HCT116 (cell line): ENCODE data around the gene HAO1. TPM values are rescaled to one million over a fixed set of nuclear protein-coding genes. Genes with fewer than 3 reads are reported as not detected.

Experiments
- ATAC-seq: fragments of 200-7000 bp; cut with Tn5 transposase; 2 replicates; pipeline ENCODE4 v1.9.1; 2020; ENCODE audit warnings: mild to moderate bottlenecking, moderate library complexity
- BruUV-seq: library from RNA; stranded (reverse); fragments of 400-500 nt; replicated peaks from 2 replicates; lab custom pipeline; 2021; lab: Mats Ljungman, UMichigan
- CTCF ChIA-PET: fragments of 300-600 bp; sonication (Branson Sonifier 250); formaldehyde crosslinking; loops from one replicate; lab custom pipeline; 2021; ENCODE audit warnings: antibody characterized with exemption; lab: Charles Lee
- POLR2A ChIA-PET: fragments of 300-600, 350-600 bp; sonication (Branson Sonifier 250); formaldehyde crosslinking; loops from one replicate; lab custom pipeline; 2021; ENCODE audit warnings: antibody characterized with exemption; lab: Charles Lee
- RAD21 ChIA-PET, 2 experiments: fragments of 300-600 bp; sonication (Branson Sonifier 250); formaldehyde crosslinking; loops; one replicate each; lab custom pipeline; 2023; ENCODE audit warnings: low total read pairs in 2 of 2; ENCODE audit not compliant: uncharacterized antibody in 2 of 2, unreplicated experiment in 2 of 2, low non-redundant PET in 1 of 2; lab: Charles Lee
- DNase-seq: peaks from one replicate; pipeline ENCODE4 v3.0.0-alpha.2; 2010; ENCODE audit warnings: low read depth, low spot score
- H2AFZ ChIP-seq: fragments of 200-600 bp; shearing (Covaris generic), sonication (generic); 2 replicates; pipeline ENCODE4 v1.6.1; 2017; ENCODE audit warnings: low read depth, mixed run types, mixed read lengths, antibody characterized with exemption, low read length; ENCODE audit not compliant: poor library complexity, severe bottlenecking
- H3K27ac ChIP-seq: 2 replicates; pipeline ENCODE4 v1.5.1; 2012; ENCODE audit warnings: low read depth, low read length
- H3K27me3 ChIP-seq: fragments of 200-600 bp; sonication (generic); 2 replicates; pipeline ENCODE4 v1.6.1; 2016; ENCODE audit warnings: mixed run types, low read length, mixed read lengths; ENCODE audit not compliant: insufficient read depth
- H3K36me3 ChIP-seq, 2 experiments: fragments of 200-500 bp in 1 of 2; fragments of 200-600 bp in 1 of 2; sonication (Bioruptor generic) in 1 of 2; sonication (generic) in 1 of 2; 2 replicates each; pipeline versions ENCODE4 v1.5.1 to v1.6.1; 2014 to 2016; ENCODE audit warnings: low read length in 2 of 2, inconsistent platforms in 1 of 2, mixed read lengths in 1 of 2, mixed run types in 1 of 2; ENCODE audit not compliant: insufficient read depth in 2 of 2, control insufficient read depth in 1 of 2
- H3K4me1 ChIP-seq, 2 experiments: fragments of 200-600 bp in 1 of 2; sonication (generic) in 1 of 2; 2 replicates each; pipeline versions ENCODE4 v1.5.1 to v1.6.1; 2012 to 2017; ENCODE audit warnings: low read length in 2 of 2, inconsistent platforms in 1 of 2, mild to moderate bottlenecking in 1 of 2, mixed read lengths in 1 of 2, mixed run types in 1 of 2, moderate library complexity in 1 of 2; ENCODE audit not compliant: insufficient read depth in 2 of 2, control insufficient read depth in 1 of 2
- H3K4me2 ChIP-seq: fragments of 200-600 bp; sonication (generic); 2 replicates; pipeline ENCODE4 v1.6.1; 2017; ENCODE audit warnings: mixed run types, low read length, mixed read lengths
- H3K4me3 ChIP-seq, 2 experiments: fragments of 200-600 bp in 1 of 2; sonication (generic) in 1 of 2; replicated peaks in 1 of 2; 2 replicates each; pipeline ENCODE4 v1.5.1; 2011 to 2016; ENCODE audit warnings: low read length in 2 of 2, control low read depth in 1 of 2, low read depth in 1 of 2, mild to moderate bottlenecking in 1 of 2, mixed read lengths in 1 of 2, mixed run types in 1 of 2
- H3K79me2 ChIP-seq: fragments of 200-600 bp; sonication (generic); 2 replicates; pipeline ENCODE4 v1.6.1; 2017; ENCODE audit warnings: mild to moderate bottlenecking, mixed run types, low read length, moderate library complexity, mixed read lengths; ENCODE audit not compliant: insufficient read depth
- H3K9ac ChIP-seq: fragments of 200-600 bp; sonication (generic); 2 replicates; pipeline ENCODE4 v1.6.1; 2016; ENCODE audit warnings: low read length, mixed read lengths
- H3K9me2 ChIP-seq: fragments of 200-600 bp; sonication (generic), shearing (Covaris generic); 2 replicates; pipeline ENCODE4 v1.6.1; 2017; ENCODE audit warnings: mixed run types, mild to moderate bottlenecking, moderate library complexity; ENCODE audit not compliant: insufficient read depth
- H3K9me3 ChIP-seq, 2 experiments: fragments of 200-500 bp in 1 of 2; fragments of 200-600 bp in 1 of 2; sonication (Bioruptor generic) in 1 of 2; sonication (generic) in 1 of 2; 2 replicates each; pipeline ENCODE4 v1.6.1; 2014 to 2017; ENCODE audit warnings: low read length in 2 of 2, mixed read lengths in 2 of 2, inconsistent platforms in 1 of 2, low read depth in 1 of 2, mild to moderate bottlenecking in 1 of 2, mixed run types in 1 of 2, moderate library complexity in 1 of 2; ENCODE audit not compliant: control insufficient read depth in 1 of 2, insufficient read depth in 1 of 2
- H4K20me1 ChIP-seq: fragments of 200-600 bp; sonication (generic), shearing (Covaris generic); 2 replicates; pipeline ENCODE4 v1.6.1; 2017; ENCODE audit warnings: mixed run types, mild to moderate bottlenecking, moderate library complexity; ENCODE audit not compliant: insufficient read depth
- YY1 ChIP-seq: IDR thresholded peaks from 2 replicates; pipeline ENCODE4 v1.6.1; 2011; ENCODE audit warnings: low read length, low read depth, moderate library complexity, mild to moderate bottlenecking; ENCODE audit not compliant: insufficient replicate concordance; ENCODE audit errors: extremely low read depth
- ZBTB33 ChIP-seq: IDR thresholded peaks from 2 replicates; pipeline ENCODE4 v1.6.1; 2011; ENCODE audit warnings: mild to moderate bottlenecking, low read length, moderate library complexity; ENCODE audit not compliant: insufficient replicate concordance; ENCODE audit errors: extremely low read depth
- intact Hi-C: fragments of 100-400 bp; cut with micrococcal nuclease; formaldehyde crosslinking; loops from 2 replicates; pipeline ENCODE4 v1.10.0; 2022
- total RNA-seq: library from RNA; stranded (reverse); gene quantifications from one replicate; pipeline ENCODE4 v1.2.1, GENCODE V29; 2021; ENCODE audit not compliant: unreplicated experiment

HAO1 gene
- total RNA-seq, 1 experiment from 2014 or later, result 0.12 TPM

GRCh38 chr20:7853493-7853892 is 86.8 kb downstream of the HAO1 start:
- Histone ChIP-seq H4K20me1 (no peaks in the 10 kb centered on the region), H3K9me2 (no peaks in the 10 kb centered on the region), H2AFZ (no peak overlapping the region), H3K27ac (no peak overlapping the region), H3K79me2 (no peaks in the 10 kb centered on the region), H3K4me1 (peaks cover 0 to 15% of the 10 kb centered on the region in 2 experiments; a peak in 2 of 4 replicates), H3K4me3 (no peak overlapping the region)
- RAD21 ChIA-PET, result no interaction called here
- POLR2A ChIA-PET, result no interaction called here
- intact Hi-C loops, result loop anchor here (10.0 kb wide), 1 partner anchor 1089 kb away; the partner anchor contains the start of gene BMP2
- TF ChIP-seq ZBTB33, result no peak
- TF ChIP-seq, all 23 proteins: peak for 0
- Histone ChIP-seq H3K9me3 (no peaks in the 10 kb centered on the region), H3K4me2 (no peak overlapping the region), H3K27me3 (no peaks in the 10 kb centered on the region; the same call in 1 of the 2 replicates), H3K9ac (no peak overlapping the region), H3K36me3 (no peaks in the 10 kb centered on the region)
- CTCF ChIA-PET, result no interaction called here
- BruUV-seq, result no TSS peak
- DNase-seq, result no peak
- ATAC-seq, result no peak

GRCh38 chr20:7850775-7851490 is 89.3 kb downstream of the HAO1 start:
- H3K9me3 ChIP-seq, result no peaks in the 10 kb centered on the region
- no peak overlapping the region for H3K4me2 ChIP-seq
- H3K36me3 ChIP-seq, result no peaks in the 10 kb centered on the region
- ChIA-PET RAD21 (no interaction called here), POLR2A (no interaction called here), CTCF (no interaction called here)
- TF ChIP-seq YY1, result no peak
- DNase-seq, result no peak
- H3K4me3 ChIP-seq, result no peak overlapping the region
- no peaks in the 10 kb centered on the region for H4K20me1 ChIP-seq
- BruUV-seq, result no TSS peak
- H3K79me2 ChIP-seq, result no peaks in the 10 kb centered on the region
- H3K27me3 ChIP-seq, result no peaks in the 10 kb centered on the region; the same call in 1 of the 2 replicates
- no peak overlapping the region for H3K27ac ChIP-seq
- H3K9ac ChIP-seq, result no peak overlapping the region
- no peaks in the 10 kb centered on the region for H3K9me2 ChIP-seq
- intact Hi-C loops, result loop anchor here (10.0 kb wide), 1 partner anchor 1086 kb away; the partner anchor contains the start of gene BMP2
- ATAC-seq, result no peak
- H2AFZ ChIP-seq, result no peak overlapping the region
- H3K4me1 ChIP-seq, result peaks cover 0 to 4% of the 10 kb centered on the region in 2 experiments; a peak in 1 of 4 replicates
